ENCODE data around the gene PSMD14.
A peak's percentile ranks its signal among the peaks of the same experiment; 100 is the strongest.

The PSMD14 gene

GRCh38 chr2:161308178-161308955, at the start of gene PSMD14 (continued):
- TF ChIP-seq ZNF518A (tag by site-specific recombination; conservative IDR thresholded peaks at IDR 0.05; ENCODE audit: low read depth) = peak; percentile 95
- TF ChIP-seq KLF17 (tag by site-specific recombination; IDR thresholded peaks at IDR 0.05) = peak; percentile 36; the same call in 1 of the 2 replicates
- no peak for TF ChIP-seq ZNF350 (tag by site-specific recombination; IDR thresholded peaks at IDR 0.05)
- TF ChIP-seq ZNF571 (tag by site-specific recombination; IDR thresholded peaks at IDR 0.05) = no peak
- TF ChIP-seq ZFP37 (tag by site-specific recombination; IDR thresholded peaks at IDR 0.05) = peak; percentile 89; the same call in 1 of the 2 replicates
- no peak for TF ChIP-seq ZNF433 (tag by site-specific recombination; IDR thresholded peaks at IDR 0.05; ENCODE audit: low read depth)
- TF ChIP-seq ZNF19 (tag by site-specific recombination; IDR thresholded peaks at IDR 0.05; ENCODE audit: low read depth) = no peak
- no peak for TF ChIP-seq MYNN (tag by site-specific recombination; IDR thresholded peaks at IDR 0.05; ENCODE audit: borderline replicate concordance)
- peak; percentile 58; the same call in 1 of the 2 replicates for TF ChIP-seq WT1 (tag by site-specific recombination; IDR thresholded peaks at IDR 0.05)
- peak; percentile 70; the same call in 1 of the 2 replicates for TF ChIP-seq ZNF394 (tag by site-specific recombination; IDR thresholded peaks at IDR 0.05; ENCODE audit: borderline replicate concordance)
- TF ChIP-seq ZNF18 (tag by site-specific recombination; IDR thresholded peaks at IDR 0.05) = no peak
- no peak for TF ChIP-seq ZNF148 (tag by site-specific recombination; IDR thresholded peaks at IDR 0.05; ENCODE audit: borderline replicate concordance)
- no peak for TF ChIP-seq ZNF768 (tag by site-specific recombination; IDR thresholded peaks at IDR 0.05)
- TF ChIP-seq ZFP3 (tag by site-specific recombination; IDR thresholded peaks at IDR 0.05; ENCODE audit: low read depth) = no peak
- no peak for TF ChIP-seq EGR2 (tag by site-specific recombination; IDR thresholded peaks at IDR 0.05; ENCODE audit: low read depth)
- no peak for TF ChIP-seq OSR2 (tag by site-specific recombination; IDR thresholded peaks at IDR 0.05)
- 0 out of 2 replicates have a peak, but pooled peaks have one; percentile 29 for TF ChIP-seq OVOL3 (tag by site-specific recombination; IDR thresholded peaks at IDR 0.05)
- TF ChIP-seq ZNF843 (tag by site-specific recombination; IDR thresholded peaks at IDR 0.05) = peak; percentile 25; the same call in 1 of the 2 replicates
- TF ChIP-seq ZNF600 (tag by site-specific recombination; IDR thresholded peaks at IDR 0.05) = peak; percentile 88
- TF ChIP-seq ZNF292 (tag by site-specific recombination; IDR thresholded peaks at IDR 0.05; ENCODE audit: borderline replicate concordance, low read depth) = no peak
- no peak for TF ChIP-seq KLF9 (tag by site-specific recombination; IDR thresholded peaks at IDR 0.05; ENCODE audit: low read depth)
- peak; percentile 22; the same call in 1 of the 2 replicates for TF ChIP-seq ZNF777 (tag by site-specific recombination; IDR thresholded peaks at IDR 0.05; ENCODE audit: borderline replicate concordance)
- TF ChIP-seq ZNF10 (tag by site-specific recombination; IDR thresholded peaks at IDR 0.05) = no peak
- TF ChIP-seq ZNF335 (tag by site-specific recombination; conservative IDR thresholded peaks at IDR 0.05) = peak; percentile 79
- 0 out of 2 replicates have a peak, but pooled peaks have one; percentile 17 for TF ChIP-seq PRDM10 (tag by site-specific recombination; IDR thresholded peaks at IDR 0.05)

Measured in HEK293 (cell line).